Islet of Langerhans (tissue), 1 donor: Measurements from ENCODE around the gene SLC28A3.

ENCODE experiments used
- FAIRE-seq: peaks from one replicate; lab custom pipeline; 2011; peaks lifted over from hg19 to GRCh38; lab: Jason Lieb, UNC

The SLC28A3 gene

GRCh38 chr9:84339962-84340361 lies 596 bp downstream of the SLC28A3 start:
- no peak for FAIRE-seq

GRCh38 chr9:84339503-84339902 lies 1.1 kb downstream of the SLC28A3 start:
- no peak for FAIRE-seq

GRCh38 chr9:84338792-84339191 lies 1.8 kb downstream of the SLC28A3 start:
- no peak for FAIRE-seq

- no peak for FAIRE-seq
Observed at GRCh38 chr9:84337252-84337651, 3.3 kb downstream of the SLC28A3 start.

DNA sequence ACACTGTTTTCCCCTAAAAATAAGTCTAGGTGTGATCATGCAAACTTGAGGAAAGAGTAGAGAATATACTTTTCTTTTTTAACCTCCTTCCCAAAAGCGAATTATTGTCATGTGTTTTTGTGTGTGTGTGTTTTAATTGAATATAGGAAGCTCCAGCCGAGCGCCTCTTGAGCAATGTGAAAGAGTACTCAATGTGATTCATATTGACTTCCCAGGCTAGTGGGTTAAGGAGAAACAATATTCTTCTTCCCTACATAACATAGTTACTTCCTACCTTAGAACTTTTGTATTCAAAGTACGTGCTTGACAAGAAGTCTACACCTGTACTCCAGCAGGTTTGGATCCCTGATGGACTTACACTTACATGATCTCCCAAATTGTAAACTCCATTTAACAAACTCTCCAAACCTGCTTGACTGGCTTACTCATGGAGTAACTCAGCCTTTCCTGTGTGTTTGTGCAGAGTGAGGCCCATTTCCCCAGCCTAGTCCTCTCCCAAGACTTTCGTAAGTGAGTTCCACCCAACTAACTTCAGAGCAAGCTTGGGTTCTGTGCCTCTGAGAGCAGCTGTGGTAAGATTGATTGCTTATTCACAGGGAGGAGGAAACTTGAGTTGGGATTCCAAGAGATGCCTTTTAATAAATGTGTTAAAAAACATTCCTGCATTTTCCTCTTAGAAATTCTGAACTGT lies 9.3 kb downstream of the SLC28A3 start:
- no peak for FAIRE-seq

DNA sequence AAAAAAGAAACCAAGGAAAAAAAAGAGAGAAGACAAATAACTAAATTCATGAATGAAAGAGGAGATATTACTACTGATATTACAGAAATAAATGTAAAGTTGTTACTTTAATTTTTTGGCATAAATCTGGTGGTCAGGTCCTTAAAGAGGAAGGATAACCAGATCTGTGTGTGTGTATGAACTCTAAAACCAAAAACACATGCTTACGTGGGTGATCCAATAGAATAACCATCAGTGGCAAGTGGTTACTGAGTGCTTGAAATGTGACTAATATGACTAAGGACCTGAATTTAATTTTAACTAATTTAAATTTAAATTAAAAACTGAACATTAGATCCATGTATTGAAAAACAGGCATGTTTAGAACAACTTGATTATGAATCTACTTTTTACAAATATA lies 10.3 kb downstream of the SLC28A3 start:
- peak; percentile 38 for FAIRE-seq

DNA sequence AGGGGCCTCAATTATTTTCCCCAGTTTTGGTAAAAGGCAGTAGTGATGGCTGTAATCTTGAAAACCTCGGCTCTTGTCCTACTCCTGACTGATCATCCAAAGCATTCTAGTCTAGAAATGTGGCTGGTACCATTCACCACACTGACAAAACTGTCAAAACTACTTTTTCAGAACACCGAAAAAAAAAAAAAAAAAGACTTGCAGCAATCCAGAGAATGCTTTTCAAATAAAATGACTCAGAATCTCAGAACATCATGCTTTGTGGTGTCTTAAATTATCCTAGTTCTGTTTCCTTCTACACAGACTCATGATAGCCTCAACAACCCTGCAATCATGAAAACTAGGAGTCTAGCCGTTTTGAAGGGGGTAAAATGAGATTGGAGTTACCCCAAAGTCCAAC lies 13.4 kb downstream of the SLC28A3 start:
- no peak for FAIRE-seq

DNA sequence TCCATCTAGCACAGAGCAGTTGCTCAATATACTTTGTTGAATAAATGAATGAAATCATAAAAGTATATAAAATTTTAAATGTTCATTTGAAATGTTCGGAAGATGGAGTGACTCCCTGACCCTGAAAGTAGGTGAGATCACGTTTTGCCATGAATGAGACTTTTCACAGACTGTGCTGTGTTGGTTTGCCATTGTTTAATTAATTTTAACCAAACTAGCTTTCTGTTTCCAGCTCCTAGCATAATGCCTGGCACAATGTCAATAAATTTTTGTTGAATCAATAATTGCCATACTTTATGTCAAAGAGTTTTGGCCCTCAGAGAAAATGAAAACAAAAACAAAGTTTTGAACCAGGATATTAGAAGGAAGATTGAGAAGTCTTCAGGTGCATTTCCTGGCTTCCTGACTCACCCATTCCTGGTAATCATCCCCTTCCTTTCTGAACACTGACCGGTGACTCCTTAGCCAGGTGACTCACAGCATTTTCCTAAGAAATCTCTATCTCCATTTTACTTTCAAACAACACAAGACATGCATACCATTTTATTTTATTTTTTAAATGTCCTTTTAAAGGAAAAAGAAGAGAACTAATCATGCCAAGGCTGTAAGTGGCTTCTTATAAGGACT lies 15.1 kb downstream of the SLC28A3 start:
- no peak for FAIRE-seq

GRCh38 chr9:84324811-84325210 lies 15.7 kb downstream of the SLC28A3 start:
- no peak for FAIRE-seq

GRCh38 chr9:84323858-84324257 lies 16.7 kb downstream of the SLC28A3 start:
- no peak for FAIRE-seq

- FAIRE-seq, result no peak
Observed at GRCh38 chr9:84322828-84323227, 17.7 kb downstream of the SLC28A3 start.

- no peak for FAIRE-seq
Observed at GRCh38 chr9:84320231-84320630, 20.3 kb downstream of the SLC28A3 start.

GRCh38 chr9:84319632-84320031 lies 20.9 kb downstream of the SLC28A3 start:
- FAIRE-seq, result no peak

- no peak for FAIRE-seq
Observed at GRCh38 chr9:84318981-84319380, 21.6 kb downstream of the SLC28A3 start.

DNA sequence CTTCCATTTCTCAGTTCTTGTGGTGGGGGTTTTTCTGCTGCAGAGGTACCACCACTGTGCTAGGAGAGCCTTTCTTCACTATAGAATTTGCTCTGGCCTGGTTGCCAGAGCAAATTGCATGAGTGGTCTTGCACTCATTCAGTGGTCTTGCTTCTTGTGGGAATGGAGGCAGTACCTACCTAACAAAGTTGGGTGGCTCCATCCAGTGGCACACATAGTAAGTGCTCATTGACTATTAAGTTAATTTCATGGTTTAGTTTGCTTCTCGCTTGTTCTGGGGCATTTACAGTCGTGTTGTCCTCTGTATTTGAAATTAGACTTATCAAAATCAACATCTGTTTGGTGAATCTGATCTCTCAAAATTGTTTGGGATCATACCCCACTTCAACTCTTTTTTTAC lies 23.0 kb downstream of the SLC28A3 start:
- FAIRE-seq, result no peak

GRCh38 chr9:84315278-84315877 lies 25.2 kb downstream of the SLC28A3 start:
- FAIRE-seq, result peak; percentile 96

GRCh38 chr9:84314306-84314705 lies 26.3 kb downstream of the SLC28A3 start:
- no peak for FAIRE-seq

- FAIRE-seq, result no peak
Observed at GRCh38 chr9:84310883-84311282, 29.7 kb downstream of the SLC28A3 start.

- no peak for FAIRE-seq
Observed at GRCh38 chr9:84305497-84306131, 34.9 kb downstream of the SLC28A3 start.

- FAIRE-seq, result no peak
Observed at GRCh38 chr9:84304166-84304565, 36.4 kb downstream of the SLC28A3 start.

GRCh38 chr9:84303061-84303460 lies 37.5 kb downstream of the SLC28A3 start:
- no peak for FAIRE-seq

GRCh38 chr9:84301851-84302250 lies 38.7 kb downstream of the SLC28A3 start:
- FAIRE-seq, result peak; percentile 45

DNA sequence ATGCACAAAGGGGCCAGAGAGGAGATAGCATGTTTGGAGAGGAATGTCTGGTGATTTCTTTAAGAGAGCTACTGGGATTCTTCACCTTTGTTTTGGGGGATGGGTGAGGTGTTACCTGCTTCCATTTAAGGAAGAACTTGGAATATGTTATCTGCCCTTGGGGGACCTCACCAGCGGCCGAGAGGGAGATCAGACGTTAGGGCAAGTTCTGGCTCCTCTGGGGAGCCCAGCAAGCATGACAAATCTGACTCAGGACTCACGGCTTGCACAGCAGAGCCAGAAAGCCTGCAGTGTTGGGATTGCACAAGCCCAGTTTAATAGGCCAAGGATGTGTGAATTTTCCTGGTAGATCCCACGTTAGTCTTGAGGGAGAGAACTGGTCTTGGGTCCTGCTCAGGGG lies 40.3 kb downstream of the SLC28A3 start:
- FAIRE-seq, result no peak
